ENCODE results near the gene TDRD9.

TDRD9 gene

GRCh38 chr14:103995876-103996275 is 67.6 kb downstream of the TDRD9 start:
- no peak for FAIRE-seq

DNA sequence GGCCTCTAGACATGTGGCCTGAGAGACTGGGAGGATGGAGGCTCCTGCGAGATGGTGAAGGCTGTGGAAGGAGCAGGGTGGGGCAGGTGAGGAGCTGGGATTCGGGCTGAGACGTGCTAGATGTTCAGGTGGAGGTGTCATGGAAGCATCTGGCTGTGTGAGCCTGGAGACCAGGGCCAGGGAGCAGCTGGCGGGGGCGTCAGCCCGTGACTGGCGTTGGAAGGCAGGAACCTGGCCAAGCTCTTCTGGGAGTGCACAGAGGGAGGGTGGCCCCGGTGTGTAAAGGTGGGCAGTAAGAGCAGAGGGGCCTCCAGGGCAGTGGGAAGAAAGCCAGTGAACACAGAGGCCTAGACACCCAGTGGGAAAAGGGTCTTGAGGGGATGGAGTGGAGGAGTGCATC is 69.1 kb downstream of the TDRD9 start:
- no peak for FAIRE-seq

- FAIRE-seq: no peak
These were observed 69.8 kb downstream of the TDRD9 start for GRCh38 chr14:103998027-103998426.

DNA sequence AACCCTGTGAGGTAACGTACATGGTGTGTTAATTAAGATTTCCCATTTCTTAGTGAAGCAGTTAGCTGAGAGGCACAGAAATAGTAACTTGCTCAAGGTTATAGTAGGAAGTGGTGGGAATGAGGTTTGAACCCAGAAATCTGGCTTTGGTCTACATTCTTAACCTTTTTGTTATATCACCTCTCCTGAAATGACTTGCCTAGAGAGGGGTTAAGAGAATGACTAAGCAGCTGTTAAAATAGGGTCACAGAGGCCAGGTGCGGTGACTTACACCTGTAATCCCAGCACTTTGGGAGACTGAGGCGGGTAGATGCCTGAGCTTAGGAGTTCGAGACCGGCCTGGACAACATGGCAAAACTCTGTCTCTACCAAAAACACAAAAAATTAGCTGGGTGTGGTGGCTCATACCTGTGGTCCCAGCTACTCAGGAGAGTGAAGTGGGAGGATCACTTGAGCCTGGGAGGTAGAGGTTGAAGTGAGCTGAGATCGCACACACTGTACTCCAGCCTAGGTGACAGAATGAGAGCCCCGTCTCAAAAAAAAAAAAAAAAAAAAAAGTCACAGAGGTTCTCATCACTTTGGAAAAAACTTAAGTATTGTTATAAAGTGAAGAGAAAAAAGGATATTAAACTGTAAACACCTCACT is 71.7 kb downstream of the TDRD9 start:
- FAIRE-seq: no peak

GRCh38 chr14:104001003-104001402 is 72.7 kb downstream of the TDRD9 start:
- FAIRE-seq: no peak

DNA sequence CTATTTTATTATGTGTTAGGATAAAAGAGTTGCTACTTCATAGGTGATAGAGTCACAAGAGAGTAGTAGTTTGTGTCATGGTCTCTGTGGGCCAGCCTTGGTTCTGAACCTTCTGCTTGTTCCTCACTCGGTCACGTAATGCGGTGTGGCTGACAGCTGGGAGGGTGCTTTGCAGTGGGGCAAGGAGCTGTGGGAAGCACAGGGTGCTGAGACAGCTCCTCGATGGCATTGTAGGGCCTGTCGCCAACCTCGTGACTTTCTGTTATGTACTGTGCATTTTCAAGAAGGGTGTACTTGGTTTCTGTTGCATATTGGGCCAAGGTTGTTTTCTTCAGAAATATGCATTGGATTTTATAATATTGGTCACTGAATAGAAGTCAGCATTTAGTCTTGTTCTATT is 75.4 kb downstream of the TDRD9 start:
- FAIRE-seq: no peak

DNA sequence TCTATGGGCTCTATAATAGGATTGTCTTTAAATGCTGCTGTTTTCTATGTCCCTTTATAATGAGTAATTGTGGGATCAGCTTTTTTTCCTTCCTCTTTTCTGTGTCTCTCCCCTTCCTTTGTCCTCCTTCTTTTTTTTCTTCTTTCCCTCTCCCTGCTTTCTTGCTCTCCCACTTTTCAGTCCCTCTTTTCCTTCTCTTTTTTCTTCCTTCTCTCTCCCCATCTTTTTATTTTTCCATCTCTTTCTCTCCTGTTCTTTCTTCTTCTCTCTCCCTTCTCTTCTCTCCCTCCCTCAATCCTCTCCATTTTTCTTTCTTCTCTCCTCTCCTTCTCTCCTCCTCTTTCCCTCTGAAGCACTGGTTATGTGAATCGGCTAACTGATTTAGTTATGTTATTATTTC is 76.6 kb downstream of the TDRD9 start:
- no peak for FAIRE-seq

- FAIRE-seq: no peak
These were observed 77.2 kb downstream of the TDRD9 start for GRCh38 chr14:104005489-104005888.

DNA sequence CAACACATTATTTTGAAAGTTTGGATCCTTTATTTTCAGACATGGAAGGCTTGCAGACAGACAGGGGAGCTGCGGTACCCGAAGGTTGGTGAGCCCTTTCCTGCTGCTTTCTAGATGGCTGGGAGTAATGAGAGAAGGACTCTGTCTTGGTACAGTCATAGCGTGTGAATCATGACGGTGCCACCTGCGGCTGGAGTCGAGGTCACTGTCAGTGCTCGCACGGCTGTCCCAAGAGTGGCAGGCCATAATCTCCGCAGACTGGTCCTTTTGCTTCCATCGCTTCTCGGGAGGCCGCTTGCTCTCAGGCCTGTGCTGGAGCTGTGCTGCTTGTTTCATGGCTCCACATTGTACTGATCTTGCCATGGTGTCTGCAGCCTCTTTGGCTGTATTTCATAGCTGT is 78.9 kb downstream of the TDRD9 start:
- FAIRE-seq: no peak

GRCh38 chr14:104009297-104009696 is 81.0 kb downstream of the TDRD9 start:
- FAIRE-seq: no peak

- FAIRE-seq: no peak
These were observed 83.7 kb downstream of the TDRD9 start for GRCh38 chr14:104011824-104012517.

DNA sequence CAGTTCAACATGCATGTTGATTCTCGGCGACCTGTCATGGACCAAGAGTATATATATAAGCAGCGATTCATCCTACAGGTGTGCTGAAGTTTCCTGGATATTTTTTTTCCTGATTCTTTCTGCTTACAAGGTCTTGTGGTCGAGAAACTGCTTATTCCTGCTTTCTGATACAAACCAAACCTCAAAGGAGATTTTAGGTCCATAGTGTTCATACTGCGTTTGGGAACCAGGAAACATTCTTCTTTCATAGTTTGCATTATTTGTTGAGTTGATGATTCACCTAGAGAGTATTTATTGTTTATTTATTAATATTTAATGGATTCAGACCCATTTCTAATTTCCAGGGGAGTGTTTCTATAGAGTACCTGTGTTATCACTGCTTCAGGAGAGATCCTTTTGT is 86.5 kb downstream of the TDRD9 start:
- FAIRE-seq: no peak

- no peak for FAIRE-seq
These were observed 88.8 kb downstream of the TDRD9 start for GRCh38 chr14:104016873-104017650.

DNA sequence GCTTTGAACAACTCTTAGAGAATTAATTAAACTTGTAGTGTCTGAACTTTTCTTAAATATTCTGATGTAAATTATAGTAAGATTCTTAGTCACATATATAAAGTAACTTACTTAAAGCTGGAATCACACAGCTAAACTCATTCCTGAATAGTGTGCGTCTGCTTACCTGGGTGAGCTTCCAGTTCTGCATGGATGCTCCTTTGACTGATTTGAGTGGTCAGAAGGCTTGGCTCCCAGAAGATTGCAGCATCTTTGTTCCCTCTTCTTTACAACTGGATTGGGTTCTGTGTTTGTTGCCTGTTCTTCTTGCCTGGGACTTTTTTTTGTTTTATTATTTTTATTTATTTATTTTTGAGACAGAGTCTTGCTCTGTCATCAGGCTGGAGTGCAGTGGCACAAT is 90.8 kb downstream of the TDRD9 start:
- no peak for FAIRE-seq

- FAIRE-seq: no peak
These were observed 91.5 kb downstream of the TDRD9 start for GRCh38 chr14:104019806-104020205.

DNA sequence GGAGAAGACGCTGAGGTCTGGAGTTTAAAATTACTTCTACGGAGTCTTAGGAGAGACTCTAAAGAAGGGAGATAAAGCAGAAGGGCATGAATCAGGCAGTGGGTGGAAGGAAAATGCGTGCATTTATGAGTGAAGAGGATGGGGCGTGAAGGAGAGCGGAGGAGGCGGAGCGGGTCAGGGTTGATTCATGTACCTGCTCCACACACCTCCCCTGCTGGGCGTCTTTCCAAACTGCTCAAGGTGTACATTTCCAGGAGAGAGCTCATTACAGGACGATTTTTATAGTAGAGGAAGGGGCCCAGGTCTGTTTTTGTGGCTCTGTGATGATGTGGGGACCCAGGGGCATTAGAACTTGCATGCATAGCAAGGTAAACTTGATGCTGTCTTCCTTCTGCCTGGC is 92.2 kb downstream of the TDRD9 start:
- FAIRE-seq: no peak

- no peak for FAIRE-seq
These were observed 95.2 kb downstream of the TDRD9 start for GRCh38 chr14:104023325-104024055.

DNA sequence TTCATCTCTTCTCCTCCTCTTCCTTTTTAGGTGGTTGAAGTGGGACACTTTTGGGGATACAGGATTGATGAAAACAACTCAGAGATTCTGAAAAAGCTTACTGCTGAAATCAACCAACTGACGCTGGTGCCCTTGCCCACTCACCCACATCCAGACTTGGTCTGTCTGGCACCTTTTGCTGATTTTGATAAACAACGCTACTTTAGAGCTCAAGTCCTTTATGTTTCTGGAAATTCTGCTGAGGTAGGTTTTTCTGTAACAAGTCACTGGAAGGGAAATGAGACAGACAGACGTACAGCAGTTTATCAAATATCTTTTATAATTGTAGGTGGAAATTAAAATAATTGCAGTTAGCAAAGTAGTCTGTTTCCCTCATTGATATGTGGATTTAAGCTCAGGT is 97.3 kb downstream of the TDRD9 start:
- no peak for FAIRE-seq

GRCh38 chr14:104026024-104026423 is 97.8 kb downstream of the TDRD9 start:
- FAIRE-seq: no peak

- no peak for FAIRE-seq
These were observed 102.7 kb downstream of the TDRD9 start for GRCh38 chr14:104030958-104031357.

- no peak for FAIRE-seq
These were observed 103.1 kb downstream of the TDRD9 start for GRCh38 chr14:104031384-104031783.

DNA sequence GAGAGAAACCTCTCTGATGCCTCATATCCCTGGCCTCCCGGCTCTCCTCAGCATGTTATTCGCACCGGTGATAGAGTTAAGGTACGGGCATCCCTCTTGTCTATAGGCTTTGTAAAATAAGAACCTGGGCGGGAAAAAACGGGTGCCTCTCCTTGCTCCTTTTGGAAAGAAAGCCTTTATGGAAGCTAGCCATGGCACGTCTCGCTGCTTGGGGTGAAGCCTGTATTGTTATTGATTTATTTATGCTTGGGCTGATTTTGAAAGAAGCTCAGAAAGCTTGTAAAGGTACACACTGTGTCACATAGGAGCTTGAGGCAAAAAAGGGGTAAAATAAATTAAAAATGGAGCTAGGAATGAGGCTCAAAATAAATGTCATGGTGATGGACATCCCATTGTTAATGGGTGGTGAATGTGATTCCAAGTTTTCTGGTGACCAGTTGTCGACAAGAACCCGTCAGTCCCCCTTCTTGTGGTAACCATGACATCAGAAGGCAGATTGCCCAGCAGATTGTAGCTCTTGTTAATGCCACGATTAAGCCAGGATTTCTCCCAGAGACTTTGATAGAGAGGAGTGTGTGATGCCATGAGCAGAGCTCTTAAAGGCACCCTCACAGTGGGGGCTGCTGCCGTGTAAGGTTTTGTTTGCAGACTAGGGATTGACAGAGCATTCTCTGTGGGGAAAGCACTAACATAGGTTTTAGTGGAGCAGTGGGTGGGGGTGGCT is 106.9 kb downstream of the TDRD9 start:
- no peak for FAIRE-seq

DNA sequence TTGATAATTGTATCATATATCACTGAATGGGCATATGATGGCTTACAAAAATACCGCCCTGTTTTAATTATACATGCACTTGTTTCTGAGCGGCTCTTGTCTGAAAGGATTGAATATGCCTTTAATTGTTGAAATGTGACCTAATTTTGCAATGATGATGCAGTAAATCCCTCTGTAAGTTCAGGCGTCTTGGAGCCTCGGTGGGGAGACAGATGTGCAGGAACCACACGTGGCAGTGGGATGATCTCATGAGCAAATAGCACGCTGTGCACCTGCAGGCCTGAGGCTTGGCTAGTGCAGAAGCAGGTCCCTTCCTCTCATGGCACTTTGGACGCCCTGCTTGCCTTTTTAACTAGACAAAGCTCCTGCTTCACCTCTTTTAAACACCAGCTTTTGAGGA is 108.0 kb downstream of the TDRD9 start:
- no peak for FAIRE-seq
